HepG2 (cell line): ENCODE measurements around the gene POLR3K. TPM values are rescaled to one million over a fixed set of nuclear protein-coding genes. Genes with fewer than 3 reads are reported as not detected.

Experiments used
- ATAD3A ChIP-seq: sonication (generic); formaldehyde crosslinking; IDR thresholded peaks from 2 replicates; pipeline ENCODE4 v1.4.0; 2020; ENCODE audit warnings: missing genetic modification reagents
- EEA1 ChIP-seq: sonication (generic); formaldehyde crosslinking; IDR thresholded peaks from 2 replicates; pipeline ENCODE4 v1.5.1; 2020; ENCODE audit warnings: mild to moderate bottlenecking, missing genetic modification reagents, borderline replicate concordance
- MXI1 ChIP-seq: IDR thresholded peaks from 3 replicates; pipeline ENCODE4 v1.6.1; 2012; ENCODE audit warnings: low read depth, low read length, inconsistent platforms, borderline replicate concordance
- RXRB ChIP-seq: IDR thresholded peaks from 2 replicates; pipeline ENCODE4 v1.6.1; 2016; ENCODE audit warnings: borderline replicate concordance, missing genetic modification reagents, missing compliant biosample characterization
- ZC3H4 ChIP-seq: sonication (generic); formaldehyde crosslinking; IDR thresholded peaks from 2 replicates; pipeline ENCODE4 v1.4.0; 2020; ENCODE audit warnings: missing genetic modification reagents, borderline replicate concordance
- ZMAT3 ChIP-seq: sonication (generic); formaldehyde crosslinking; conservative IDR thresholded peaks from 2 replicates; pipeline ENCODE4 v1.7.0; 2021; ENCODE audit warnings: missing genetic modification reagents
- ZNF619 ChIP-seq: sonication (generic); formaldehyde crosslinking; IDR thresholded peaks from 2 replicates; pipeline ENCODE4 v1.4.0; 2020; ENCODE audit warnings: mild to moderate bottlenecking, missing genetic modification reagents
- ZNF761 ChIP-seq: sonication (generic); formaldehyde crosslinking; conservative IDR thresholded peaks from 2 replicates; pipeline ENCODE4 v1.4.0; 2020; ENCODE audit warnings: mild to moderate bottlenecking, missing genetic modification reagents
- polyA plus RNA-seq, 8 experiments: library from polyadenylated mRNA; depleted of rRNA in 3 of 8; stranded (reverse) in 7 of 8; unstranded in 1 of 8; fragments of >200 nt; fragmentation: Illumina TruSeq in 4 of 8; extraction: Trizol in 4 of 8; gene quantifications; 2 replicates each; pipeline versions ENCODE4 v1.2.1 to v1.2.3, GENCODE V29; 2011 to 2016; ENCODE audit warnings: low read depth in 4 of 8, missing spikeins in 1 of 8, mixed read lengths in 1 of 8; ENCODE audit not compliant: insufficient read depth in 1 of 8
- total RNA-seq, 5 experiments: library from RNA; depleted of rRNA; stranded (reverse); fragments of >200 nt; fragmentation: Illumina TruSeq; extraction: Trizol; gene quantifications; 2 replicates each; pipeline ENCODE4 v1.2.3, GENCODE V29; 2016; ENCODE audit warnings: low read depth in 1 of 5
- TF ChIP-seq, protein P1 (sequence below): sonication (generic); formaldehyde crosslinking; IDR thresholded peaks from 2 replicates; pipeline ENCODE4 v1.5.1; 2020; ENCODE audit warnings: mild to moderate bottlenecking, missing genetic modification reagents, borderline replicate concordance
- TF ChIP-seq, protein P2 (sequence below): sonication (generic); formaldehyde crosslinking; IDR thresholded peaks from 2 replicates; pipeline ENCODE4 v1.5.1; 2020; ENCODE audit warnings: mild to moderate bottlenecking, missing genetic modification reagents, moderate library complexity
- TF ChIP-seq, protein P3 (sequence below): sonication (generic); formaldehyde crosslinking; IDR thresholded peaks from 2 replicates; pipeline ENCODE4 v1.5.0; 2020; ENCODE audit warnings: mild to moderate bottlenecking, missing genetic modification reagents
- TF ChIP-seq, protein P4 (sequence below): sonication (generic); formaldehyde crosslinking; IDR thresholded peaks from 2 replicates; pipeline ENCODE4 v1.9.0; 2022; ENCODE audit warnings: missing genetic modification reagents, mild to moderate bottlenecking, borderline replicate concordance
- TF ChIP-seq, protein P5 (sequence below): IDR thresholded peaks from 2 replicates; pipeline ENCODE4 v1.6.1; 2016; ENCODE audit warnings: mild to moderate bottlenecking, missing biosample characterization, missing genetic modification reagents

The POLR3K gene
- total and polyA plus RNA-seq, 2 of the 13 experiments (the other 11 are each of a cell fraction or from before 2014, with no cell fraction given) = 14.8 to 18.8 TPM

DNA sequence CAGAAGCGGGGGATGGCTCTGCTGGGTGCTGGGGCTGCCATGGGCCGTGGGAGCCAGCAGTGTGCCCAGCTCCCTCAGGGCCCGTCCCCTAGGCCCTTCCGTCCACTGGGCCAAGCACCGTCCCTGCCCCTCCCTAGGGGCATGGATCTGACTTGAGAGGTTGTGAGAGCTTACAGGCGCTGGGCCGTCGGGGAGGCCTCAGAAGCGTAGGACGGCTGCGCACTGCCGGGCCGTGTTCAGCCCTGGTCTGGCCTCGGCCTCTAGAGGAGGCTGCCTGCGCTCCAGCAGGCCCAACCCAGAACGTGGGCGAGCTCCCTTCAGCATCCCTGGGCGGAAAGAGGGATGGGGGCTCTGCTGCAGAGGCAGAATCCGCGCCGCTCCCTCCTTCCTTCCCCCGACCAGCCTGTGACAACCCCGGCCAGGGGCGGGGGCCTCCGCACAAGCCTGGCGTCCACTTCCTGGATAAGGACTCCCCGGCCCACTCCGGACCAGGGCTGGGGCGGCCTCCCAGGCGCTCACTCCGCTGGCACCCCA lies 23.9 kb upstream of the POLR3K start (continued):
- TF ChIP-seq, protein P1, sequence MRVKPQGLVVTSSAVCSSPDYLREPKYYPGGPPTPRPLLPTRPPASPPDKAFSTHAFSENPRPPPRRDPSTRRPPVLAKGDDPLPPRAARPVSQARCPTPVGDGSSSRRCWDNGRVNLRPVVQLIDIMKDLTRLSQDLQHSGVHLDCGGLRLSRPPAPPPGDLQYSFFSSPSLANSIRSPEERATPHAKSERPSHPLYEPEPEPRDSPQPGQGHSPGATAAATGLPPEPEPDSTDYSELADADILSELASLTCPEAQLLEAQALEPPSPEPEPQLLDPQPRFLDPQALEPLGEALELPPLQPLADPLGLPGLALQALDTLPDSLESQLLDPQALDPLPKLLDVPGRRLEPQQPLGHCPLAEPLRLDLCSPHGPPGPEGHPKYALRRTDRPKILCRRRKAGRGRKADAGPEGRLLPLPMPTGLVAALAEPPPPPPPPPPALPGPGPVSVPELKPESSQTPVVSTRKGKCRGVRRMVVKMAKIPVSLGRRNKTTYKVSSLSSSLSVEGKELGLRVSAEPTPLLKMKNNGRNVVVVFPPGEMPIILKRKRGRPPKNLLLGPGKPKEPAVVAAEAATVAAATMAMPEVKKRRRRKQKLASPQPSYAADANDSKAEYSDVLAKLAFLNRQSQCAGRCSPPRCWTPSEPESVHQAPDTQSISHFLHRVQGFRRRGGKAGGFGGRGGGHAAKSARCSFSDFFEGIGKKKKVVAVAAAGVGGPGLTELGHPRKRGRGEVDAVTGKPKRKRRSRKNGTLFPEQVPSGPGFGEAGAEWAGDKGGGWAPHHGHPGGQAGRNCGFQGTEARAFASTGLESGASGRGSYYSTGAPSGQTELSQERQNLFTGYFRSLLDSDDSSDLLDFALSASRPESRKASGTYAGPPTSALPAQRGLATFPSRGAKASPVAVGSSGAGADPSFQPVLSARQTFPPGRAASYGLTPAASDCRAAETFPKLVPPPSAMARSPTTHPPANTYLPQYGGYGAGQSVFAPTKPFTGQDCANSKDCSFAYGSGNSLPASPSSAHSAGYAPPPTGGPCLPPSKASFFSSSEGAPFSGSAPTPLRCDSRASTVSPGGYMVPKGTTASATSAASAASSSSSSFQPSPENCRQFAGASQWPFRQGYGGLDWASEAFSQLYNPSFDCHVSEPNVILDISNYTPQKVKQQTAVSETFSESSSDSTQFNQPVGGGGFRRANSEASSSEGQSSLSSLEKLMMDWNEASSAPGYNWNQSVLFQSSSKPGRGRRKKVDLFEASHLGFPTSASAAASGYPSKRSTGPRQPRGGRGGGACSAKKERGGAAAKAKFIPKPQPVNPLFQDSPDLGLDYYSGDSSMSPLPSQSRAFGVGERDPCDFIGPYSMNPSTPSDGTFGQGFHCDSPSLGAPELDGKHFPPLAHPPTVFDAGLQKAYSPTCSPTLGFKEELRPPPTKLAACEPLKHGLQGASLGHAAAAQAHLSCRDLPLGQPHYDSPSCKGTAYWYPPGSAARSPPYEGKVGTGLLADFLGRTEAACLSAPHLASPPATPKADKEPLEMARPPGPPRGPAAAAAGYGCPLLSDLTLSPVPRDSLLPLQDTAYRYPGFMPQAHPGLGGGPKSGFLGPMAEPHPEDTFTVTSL (CRISPR knock-in tag) = 0 out of 2 replicates have a peak, but pooled peaks have one; percentile 33
- TF ChIP-seq, protein P2, sequence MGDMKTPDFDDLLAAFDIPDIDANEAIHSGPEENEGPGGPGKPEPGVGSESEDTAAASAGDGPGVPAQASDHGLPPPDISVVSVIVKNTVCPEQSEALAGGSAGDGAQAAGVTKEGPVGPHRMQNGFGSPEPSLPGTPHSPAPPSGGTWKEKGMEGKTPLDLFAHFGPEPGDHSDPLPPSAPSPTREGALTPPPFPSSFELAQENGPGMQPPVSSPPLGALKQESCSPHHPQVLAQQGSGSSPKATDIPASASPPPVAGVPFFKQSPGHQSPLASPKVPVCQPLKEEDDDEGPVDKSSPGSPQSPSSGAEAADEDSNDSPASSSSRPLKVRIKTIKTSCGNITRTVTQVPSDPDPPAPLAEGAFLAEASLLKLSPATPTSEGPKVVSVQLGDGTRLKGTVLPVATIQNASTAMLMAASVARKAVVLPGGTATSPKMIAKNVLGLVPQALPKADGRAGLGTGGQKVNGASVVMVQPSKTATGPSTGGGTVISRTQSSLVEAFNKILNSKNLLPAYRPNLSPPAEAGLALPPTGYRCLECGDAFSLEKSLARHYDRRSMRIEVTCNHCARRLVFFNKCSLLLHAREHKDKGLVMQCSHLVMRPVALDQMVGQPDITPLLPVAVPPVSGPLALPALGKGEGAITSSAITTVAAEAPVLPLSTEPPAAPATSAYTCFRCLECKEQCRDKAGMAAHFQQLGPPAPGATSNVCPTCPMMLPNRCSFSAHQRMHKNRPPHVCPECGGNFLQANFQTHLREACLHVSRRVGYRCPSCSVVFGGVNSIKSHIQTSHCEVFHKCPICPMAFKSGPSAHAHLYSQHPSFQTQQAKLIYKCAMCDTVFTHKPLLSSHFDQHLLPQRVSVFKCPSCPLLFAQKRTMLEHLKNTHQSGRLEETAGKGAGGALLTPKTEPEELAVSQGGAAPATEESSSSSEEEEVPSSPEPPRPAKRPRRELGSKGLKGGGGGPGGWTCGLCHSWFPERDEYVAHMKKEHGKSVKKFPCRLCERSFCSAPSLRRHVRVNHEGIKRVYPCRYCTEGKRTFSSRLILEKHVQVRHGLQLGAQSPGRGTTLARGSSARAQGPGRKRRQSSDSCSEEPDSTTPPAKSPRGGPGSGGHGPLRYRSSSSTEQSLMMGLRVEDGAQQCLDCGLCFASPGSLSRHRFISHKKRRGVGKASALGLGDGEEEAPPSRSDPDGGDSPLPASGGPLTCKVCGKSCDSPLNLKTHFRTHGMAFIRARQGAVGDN = peak; percentile 73
- TF ChIP-seq RXRB (CRISPR knock-in tag) = 0 out of 2 replicates have a peak, but pooled peaks have one; percentile 0
- TF ChIP-seq, protein P3, sequence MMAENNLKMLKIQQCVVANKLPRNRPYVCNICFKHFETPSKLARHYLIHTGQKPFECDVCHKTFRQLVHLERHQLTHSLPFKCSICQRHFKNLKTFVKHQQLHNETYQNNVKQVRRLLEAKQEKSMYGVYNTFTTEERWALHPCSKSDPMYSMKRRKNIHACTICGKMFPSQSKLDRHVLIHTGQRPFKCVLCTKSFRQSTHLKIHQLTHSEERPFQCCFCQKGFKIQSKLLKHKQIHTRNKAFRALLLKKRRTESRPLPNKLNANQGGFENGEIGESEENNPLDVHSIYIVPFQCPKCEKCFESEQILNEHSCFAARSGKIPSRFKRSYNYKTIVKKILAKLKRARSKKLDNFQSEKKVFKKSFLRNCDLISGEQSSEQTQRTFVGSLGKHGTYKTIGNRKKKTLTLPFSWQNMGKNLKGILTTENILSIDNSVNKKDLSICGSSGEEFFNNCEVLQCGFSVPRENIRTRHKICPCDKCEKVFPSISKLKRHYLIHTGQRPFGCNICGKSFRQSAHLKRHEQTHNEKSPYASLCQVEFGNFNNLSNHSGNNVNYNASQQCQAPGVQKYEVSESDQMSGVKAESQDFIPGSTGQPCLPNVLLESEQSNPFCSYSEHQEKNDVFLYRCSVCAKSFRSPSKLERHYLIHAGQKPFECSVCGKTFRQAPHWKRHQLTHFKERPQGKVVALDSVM (CRISPR knock-in tag) = peak; percentile 98
- TF ChIP-seq ZMAT3 (CRISPR knock-in tag) = 0 out of 2 replicates have a peak, but pooled peaks have one; percentile 50
- TF ChIP-seq ATAD3A (CRISPR knock-in tag) = no peak
- TF ChIP-seq ZNF761 = no peak
- TF ChIP-seq, protein P4, sequence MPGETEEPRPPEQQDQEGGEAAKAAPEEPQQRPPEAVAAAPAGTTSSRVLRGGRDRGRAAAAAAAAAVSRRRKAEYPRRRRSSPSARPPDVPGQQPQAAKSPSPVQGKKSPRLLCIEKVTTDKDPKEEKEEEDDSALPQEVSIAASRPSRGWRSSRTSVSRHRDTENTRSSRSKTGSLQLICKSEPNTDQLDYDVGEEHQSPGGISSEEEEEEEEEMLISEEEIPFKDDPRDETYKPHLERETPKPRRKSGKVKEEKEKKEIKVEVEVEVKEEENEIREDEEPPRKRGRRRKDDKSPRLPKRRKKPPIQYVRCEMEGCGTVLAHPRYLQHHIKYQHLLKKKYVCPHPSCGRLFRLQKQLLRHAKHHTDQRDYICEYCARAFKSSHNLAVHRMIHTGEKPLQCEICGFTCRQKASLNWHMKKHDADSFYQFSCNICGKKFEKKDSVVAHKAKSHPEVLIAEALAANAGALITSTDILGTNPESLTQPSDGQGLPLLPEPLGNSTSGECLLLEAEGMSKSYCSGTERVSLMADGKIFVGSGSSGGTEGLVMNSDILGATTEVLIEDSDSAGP (CRISPR knock-in tag) = 0 out of 2 replicates have a peak, but pooled peaks have one; percentile 26
- TF ChIP-seq MXI1 = no peak
- TF ChIP-seq EEA1 (CRISPR knock-in tag) = peak; percentile 69; the same call in 1 of the 2 replicates
- TF ChIP-seq ZC3H4 (CRISPR knock-in tag) = no peak; the same call in 1 of the 2 replicates
- no peak for TF ChIP-seq ZNF619
- TF ChIP-seq, protein P5, sequence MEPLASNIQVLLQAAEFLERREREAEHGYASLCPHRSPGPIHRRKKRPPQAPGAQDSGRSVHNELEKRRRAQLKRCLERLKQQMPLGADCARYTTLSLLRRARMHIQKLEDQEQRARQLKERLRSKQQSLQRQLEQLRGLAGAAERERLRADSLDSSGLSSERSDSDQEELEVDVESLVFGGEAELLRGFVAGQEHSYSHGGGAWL (CRISPR knock-in tag) = peak; percentile 14; the same call in 1 of the 2 replicates
